ENCODE measurements around the gene ITGB5. TPM values are rescaled to one million over a fixed set of nuclear protein-coding genes. Genes with fewer than 3 reads are reported as not detected.

Gene ITGB5
- total RNA-seq, 2 donors from 2014 or later, result 262 to 329 TPM

DNA sequence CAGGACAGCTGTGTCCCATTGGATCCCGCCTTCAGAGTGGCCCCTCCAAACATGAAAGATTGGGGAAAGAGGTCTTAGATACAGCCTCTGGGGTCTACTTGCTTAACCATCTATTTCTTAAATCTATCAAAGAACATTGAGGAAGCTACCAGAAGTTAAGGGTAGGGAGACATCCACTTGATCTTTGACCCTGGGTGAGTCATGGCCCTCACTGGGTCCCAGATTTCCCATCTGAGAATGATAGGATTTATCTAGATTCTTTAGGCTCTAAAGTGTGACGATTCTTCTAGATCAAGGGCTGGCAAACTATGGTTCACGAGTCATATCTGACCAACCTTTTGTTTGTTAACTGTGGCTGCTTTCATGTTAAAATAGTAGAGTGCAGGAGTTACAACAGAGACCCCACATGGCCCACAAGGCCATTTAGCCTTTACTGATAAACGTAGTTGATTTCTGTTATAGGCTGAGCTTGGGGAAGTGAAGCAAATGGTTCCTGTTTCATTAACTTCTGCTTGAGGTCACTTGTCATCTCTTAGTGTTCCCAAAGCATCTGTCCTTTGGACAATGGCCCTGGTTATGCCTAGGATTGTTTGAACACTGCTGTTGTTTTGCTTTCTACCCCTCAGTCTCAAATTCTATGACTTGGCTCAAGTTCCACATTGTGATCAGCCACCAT lies 39.4 kb upstream of the ITGB5 start:
- no peak overlapping the region for H3K4me3 ChIP-seq (ENCODE audit: low read length)
- H3K27ac ChIP-seq (ENCODE audit: low read depth, low read length), result no peak overlapping the region
- DNase-seq, result no peak
- H3K4me1 ChIP-seq (ENCODE audit: control insufficient read depth, insufficient read depth, low read length), result no peaks in the 10 kb centered on the region
- no peaks in the 10 kb centered on the region for H3K27me3 ChIP-seq (ENCODE audit: control insufficient read depth, insufficient read depth, low read length, poor library complexity, severe bottlenecking)
- Mint-ChIP-seq H3K27ac (no peak overlapping the region), H3K36me3 (ENCODE audit: low read depth) (no peaks in the 10 kb centered on the region), H3K4me1 (peaks cover 3% of the 10 kb centered on the region), H3K4me3 (no peak overlapping the region), H3K27me3 (ENCODE audit: insufficient read depth) (no peaks in the 10 kb centered on the region), H3K9me3 (no peaks in the 10 kb centered on the region)
- no peak overlapping the region for H3K9ac ChIP-seq (ENCODE audit: extremely low read depth, low read length, poor library complexity, severe bottlenecking)
- no peaks in the 10 kb centered on the region for H3K9me3 ChIP-seq (ENCODE audit: control insufficient read depth, low read length)
- no peaks in the 10 kb centered on the region for H3K36me3 ChIP-seq (ENCODE audit: control insufficient read depth, insufficient read depth, low read length)
- 94 to 96% methylated on average over 3 to 4 of the region's 4 CpGs for WGBS, 2 experiments (ENCODE audit: insufficient coverage in 1 of 2, insufficient read length in 1 of 2)
- TF ChIP-seq, protein P1, sequence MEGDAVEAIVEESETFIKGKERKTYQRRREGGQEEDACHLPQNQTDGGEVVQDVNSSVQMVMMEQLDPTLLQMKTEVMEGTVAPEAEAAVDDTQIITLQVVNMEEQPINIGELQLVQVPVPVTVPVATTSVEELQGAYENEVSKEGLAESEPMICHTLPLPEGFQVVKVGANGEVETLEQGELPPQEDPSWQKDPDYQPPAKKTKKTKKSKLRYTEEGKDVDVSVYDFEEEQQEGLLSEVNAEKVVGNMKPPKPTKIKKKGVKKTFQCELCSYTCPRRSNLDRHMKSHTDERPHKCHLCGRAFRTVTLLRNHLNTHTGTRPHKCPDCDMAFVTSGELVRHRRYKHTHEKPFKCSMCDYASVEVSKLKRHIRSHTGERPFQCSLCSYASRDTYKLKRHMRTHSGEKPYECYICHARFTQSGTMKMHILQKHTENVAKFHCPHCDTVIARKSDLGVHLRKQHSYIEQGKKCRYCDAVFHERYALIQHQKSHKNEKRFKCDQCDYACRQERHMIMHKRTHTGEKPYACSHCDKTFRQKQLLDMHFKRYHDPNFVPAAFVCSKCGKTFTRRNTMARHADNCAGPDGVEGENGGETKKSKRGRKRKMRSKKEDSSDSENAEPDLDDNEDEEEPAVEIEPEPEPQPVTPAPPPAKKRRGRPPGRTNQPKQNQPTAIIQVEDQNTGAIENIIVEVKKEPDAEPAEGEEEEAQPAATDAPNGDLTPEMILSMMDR (conservative IDR thresholded peaks at IDR 0.05), result no peak

DNA sequence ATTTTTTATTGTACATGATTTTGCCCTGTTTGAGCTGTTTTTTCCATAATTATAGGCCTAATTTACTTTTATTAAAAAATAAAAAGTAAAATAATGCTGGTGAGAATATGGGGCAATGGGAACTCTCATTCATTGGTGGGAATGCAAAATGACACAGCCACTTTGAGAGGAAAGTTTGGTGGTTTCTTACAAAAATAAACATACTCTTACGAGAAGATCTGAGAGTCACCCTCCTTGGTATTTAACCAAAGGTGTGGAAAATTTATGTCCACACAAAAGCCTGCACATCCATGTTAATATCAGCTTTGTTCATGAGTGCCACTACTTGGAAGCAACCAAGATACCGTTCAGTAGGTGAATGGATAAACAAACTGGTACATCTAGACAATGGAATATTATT lies 37.6 kb upstream of the ITGB5 start:
- Mint-ChIP-seq H3K27me3 (ENCODE audit: insufficient read depth) (no peaks in the 10 kb centered on the region), H3K4me1 (peaks cover 5% of the 10 kb centered on the region), H3K4me3 (no peak overlapping the region), H3K36me3 (ENCODE audit: low read depth) (no peaks in the 10 kb centered on the region), H3K27ac (no peak overlapping the region), H3K9me3 (no peaks in the 10 kb centered on the region)
- DNase-seq, result no peak
- Histone ChIP-seq H3K27me3 (ENCODE audit: control insufficient read depth, insufficient read depth, low read length, poor library complexity, severe bottlenecking) (no peaks in the 10 kb centered on the region), H3K27ac (ENCODE audit: low read depth, low read length) (no peak overlapping the region), H3K36me3 (ENCODE audit: control insufficient read depth, insufficient read depth, low read length) (no peaks in the 10 kb centered on the region), H3K9ac (ENCODE audit: extremely low read depth, low read length, poor library complexity, severe bottlenecking) (no peak overlapping the region), H3K9me3 (ENCODE audit: control insufficient read depth, low read length) (no peaks in the 10 kb centered on the region), H3K4me1 (ENCODE audit: control insufficient read depth, insufficient read depth, low read length) (no peaks in the 10 kb centered on the region), H3K4me3 (ENCODE audit: low read length) (no peak overlapping the region)
- TF ChIP-seq, protein P1 (conservative IDR thresholded peaks at IDR 0.05), result no peak
- 90 to 97% methylated on average over 2 of the region's 2 CpGs for WGBS, 2 experiments (ENCODE audit: insufficient coverage in 1 of 2, insufficient read length in 1 of 2)

DNA sequence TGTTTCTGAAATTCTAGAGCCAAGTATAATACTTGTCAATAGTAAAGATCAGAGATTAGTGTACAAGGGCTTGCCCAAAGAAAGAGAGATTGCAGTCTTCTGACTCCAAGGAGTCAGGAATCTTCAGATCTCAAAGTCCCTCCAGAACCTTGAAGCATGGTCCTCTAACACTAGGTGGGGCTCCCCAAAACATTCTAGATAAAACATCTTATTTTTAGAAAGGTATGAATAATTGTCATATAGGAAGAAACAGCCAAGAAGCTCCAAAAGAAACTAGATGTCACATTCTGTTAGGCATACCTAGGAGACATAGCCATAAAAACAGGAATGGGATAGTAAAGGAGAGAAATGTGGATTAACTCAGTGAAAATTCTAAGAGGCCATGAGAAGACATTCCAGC lies 36.7 kb upstream of the ITGB5 start:
- TF ChIP-seq, protein P1 (conservative IDR thresholded peaks at IDR 0.05), result no peak
- no peaks in the 10 kb centered on the region for H3K27me3 ChIP-seq (ENCODE audit: control insufficient read depth, insufficient read depth, low read length, poor library complexity, severe bottlenecking)
- no peak overlapping the region for H3K9ac ChIP-seq (ENCODE audit: extremely low read depth, low read length, poor library complexity, severe bottlenecking)
- no peaks in the 10 kb centered on the region for H3K9me3 ChIP-seq (ENCODE audit: control insufficient read depth, low read length)
- Mint-ChIP-seq H3K4me1 (peaks cover 7% of the 10 kb centered on the region), H3K9me3 (no peaks in the 10 kb centered on the region), H3K36me3 (ENCODE audit: low read depth) (no peaks in the 10 kb centered on the region), H3K4me3 (no peak overlapping the region), H3K27ac (no peak overlapping the region), H3K27me3 (ENCODE audit: insufficient read depth) (no peaks in the 10 kb centered on the region)
- H3K4me1 ChIP-seq (ENCODE audit: control insufficient read depth, insufficient read depth, low read length), result no peaks in the 10 kb centered on the region
- no peak overlapping the region for H3K4me3 ChIP-seq (ENCODE audit: low read length)
- H3K36me3 ChIP-seq (ENCODE audit: control insufficient read depth, insufficient read depth, low read length), result no peaks in the 10 kb centered on the region
- no peak for DNase-seq
- no peak overlapping the region for H3K27ac ChIP-seq (ENCODE audit: low read depth, low read length)

Data from endodermal cell (in vitro differentiated cells).